ENCODE data around the gene PRODH.
"Not testable (repeated sequence)": the region's sequence is repeated elsewhere in the genome, so short reads cannot be mapped to it uniquely, and the experiment has no call there.

The PRODH gene

DNA sequence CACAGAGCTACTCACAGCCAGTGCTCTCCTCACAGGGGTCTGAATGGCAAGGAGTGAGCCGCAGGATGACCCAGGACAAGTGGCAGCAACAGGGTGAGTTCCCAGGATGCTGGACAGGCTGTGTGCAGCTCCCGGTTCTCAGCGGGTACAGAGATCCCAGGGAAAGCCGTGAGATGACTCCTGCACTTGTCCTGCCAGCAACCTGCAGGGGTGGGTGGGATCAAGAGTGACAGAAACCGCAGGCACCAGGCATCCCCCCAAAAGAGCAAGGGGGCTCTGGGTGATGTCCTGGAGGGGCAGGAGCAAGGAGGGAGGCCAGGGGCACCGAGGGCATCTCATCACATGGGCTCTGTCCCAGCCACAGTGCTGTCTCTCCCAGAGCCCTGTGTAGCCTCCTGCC, 15.9 kb upstream of the PRODH start:
- no peak for DNase-seq

DNA sequence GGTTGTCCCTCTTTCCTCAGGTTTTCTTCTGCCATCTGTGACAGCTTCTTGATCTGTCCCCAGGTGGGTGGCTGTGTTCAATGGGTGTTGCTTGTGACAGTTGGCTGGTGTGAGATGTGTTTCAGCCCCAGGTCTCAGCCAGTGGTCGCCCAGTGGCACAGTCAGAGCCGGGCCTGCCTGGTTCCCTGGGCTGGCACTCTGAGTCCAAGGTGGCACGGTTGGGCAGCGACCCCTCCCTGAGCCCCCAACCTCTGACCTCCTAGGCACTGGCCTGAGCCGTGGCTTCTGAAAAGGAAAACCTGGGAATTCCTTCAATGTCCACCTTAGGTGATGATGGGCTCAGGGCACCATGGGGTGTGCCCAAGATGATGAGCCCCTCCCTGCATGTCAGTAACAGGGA, 14.0 kb upstream of the PRODH start:
- no peak for DNase-seq

GRCh38 chr22:18947905-18948304, 11.8 kb upstream of the PRODH start:
- DNase-seq, result no peak

DNA sequence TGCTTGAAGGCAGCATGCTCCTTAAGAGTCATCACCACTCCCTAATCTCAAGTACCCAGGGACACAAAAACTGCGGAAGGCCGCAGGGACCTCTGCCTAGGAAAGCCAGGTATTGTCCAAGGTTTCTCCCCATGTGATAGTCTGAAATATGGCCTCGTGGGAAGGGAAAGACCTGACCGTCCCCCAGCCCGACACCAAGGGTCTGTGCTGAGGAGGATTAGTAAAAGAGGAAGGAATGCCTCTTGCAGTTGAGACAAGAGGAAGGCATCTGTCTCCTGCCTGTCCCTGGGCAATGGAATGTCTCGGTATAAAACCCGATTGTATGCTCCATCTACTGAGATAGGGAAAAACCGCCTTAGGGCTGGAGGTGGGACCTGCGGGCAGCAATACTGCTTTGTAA, 11.0 kb upstream of the PRODH start:
- DNase-seq, result not testable (repeated sequence)

DNA sequence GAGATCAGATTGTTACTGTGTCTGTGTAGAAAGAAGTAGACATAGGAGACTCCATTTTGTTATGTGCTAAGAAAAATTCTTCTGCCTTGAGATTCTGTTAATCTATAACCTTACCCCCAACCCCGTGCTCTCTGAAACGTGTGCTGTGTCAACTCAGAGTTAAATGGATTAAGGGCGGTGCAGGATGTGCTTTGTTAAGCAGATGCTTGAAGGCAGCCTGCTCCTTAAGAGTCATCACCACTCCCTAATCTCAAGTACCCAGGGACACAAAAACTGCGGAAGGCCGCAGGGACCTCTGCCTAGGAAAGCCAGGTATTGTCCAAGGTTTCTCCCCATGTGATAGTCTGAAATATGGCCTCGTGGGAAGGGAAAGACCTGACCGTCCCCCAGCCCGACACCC, 2.6 kb upstream of the PRODH start:
- DNase-seq, result not testable (repeated sequence)

GRCh38 chr22:18934688-18935087, 1.4 kb downstream of the PRODH start:
- DNase-seq, result not testable (repeated sequence)

GRCh38 chr22:18933914-18934313, 2.2 kb downstream of the PRODH start:
- no peak for DNase-seq

GRCh38 chr22:18931905-18932652, 4.0 kb downstream of the PRODH start:
- no peak for DNase-seq

- DNase-seq, result no peak
Observed at GRCh38 chr22:18929459-18929858, 6.6 kb downstream of the PRODH start.

DNA sequence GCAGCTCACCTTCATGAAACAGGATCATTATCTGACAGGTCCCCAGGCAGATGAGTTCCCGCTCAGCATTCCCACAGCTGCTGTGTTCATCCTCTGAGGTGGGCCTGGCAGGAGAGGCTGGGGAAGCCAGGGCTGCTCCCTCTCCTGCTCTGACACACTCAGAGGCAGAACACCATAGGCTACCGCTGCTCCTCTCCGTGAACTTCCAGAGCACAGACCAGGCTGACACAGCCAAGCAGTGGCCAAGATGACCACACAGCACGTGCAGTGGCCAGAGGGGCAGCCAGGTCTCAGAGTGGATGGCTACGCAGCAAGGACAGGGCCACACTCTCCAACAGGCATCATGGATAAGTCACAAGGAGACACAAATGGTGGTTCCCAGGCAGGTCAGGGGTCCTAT, 8.5 kb downstream of the PRODH start:
- DNase-seq, result no peak

- no peak for DNase-seq
Observed at GRCh38 chr22:18927020-18927419, 9.1 kb downstream of the PRODH start.

DNA sequence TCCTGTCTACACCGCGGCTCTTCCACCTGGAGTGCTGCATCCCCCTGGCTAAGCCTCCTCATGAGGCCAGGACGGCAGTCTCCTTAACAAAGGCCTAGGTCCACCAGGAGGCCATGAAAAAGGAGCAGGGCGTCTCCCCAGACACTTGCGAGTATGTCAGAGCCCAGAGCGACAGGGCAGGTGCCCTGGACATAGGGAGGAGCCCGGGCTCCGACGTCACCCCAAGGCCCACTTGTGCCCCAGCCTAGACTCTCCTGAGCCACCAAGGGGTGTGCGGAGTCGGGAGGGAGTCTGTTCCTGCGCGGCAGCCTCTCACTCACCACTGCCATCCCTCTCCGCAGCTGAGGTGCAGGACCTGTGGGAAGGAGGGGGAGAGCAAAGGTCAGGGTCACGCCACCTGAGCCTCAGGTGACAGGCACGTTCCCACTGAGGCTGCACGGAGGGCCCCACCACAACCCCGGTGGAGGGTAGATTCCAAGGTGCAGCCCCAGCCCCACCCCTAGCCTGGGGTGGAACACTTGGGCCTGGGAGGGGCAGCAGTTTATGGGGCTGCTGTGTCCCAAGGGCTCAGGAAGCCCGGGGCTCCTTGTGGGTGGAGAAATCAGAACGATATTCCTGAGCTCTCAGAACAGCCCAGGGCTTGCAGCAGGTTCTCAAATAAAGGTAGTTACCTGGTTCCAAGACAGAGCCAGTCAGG, 10.6 kb downstream of the PRODH start:
- no peak for DNase-seq

DNA sequence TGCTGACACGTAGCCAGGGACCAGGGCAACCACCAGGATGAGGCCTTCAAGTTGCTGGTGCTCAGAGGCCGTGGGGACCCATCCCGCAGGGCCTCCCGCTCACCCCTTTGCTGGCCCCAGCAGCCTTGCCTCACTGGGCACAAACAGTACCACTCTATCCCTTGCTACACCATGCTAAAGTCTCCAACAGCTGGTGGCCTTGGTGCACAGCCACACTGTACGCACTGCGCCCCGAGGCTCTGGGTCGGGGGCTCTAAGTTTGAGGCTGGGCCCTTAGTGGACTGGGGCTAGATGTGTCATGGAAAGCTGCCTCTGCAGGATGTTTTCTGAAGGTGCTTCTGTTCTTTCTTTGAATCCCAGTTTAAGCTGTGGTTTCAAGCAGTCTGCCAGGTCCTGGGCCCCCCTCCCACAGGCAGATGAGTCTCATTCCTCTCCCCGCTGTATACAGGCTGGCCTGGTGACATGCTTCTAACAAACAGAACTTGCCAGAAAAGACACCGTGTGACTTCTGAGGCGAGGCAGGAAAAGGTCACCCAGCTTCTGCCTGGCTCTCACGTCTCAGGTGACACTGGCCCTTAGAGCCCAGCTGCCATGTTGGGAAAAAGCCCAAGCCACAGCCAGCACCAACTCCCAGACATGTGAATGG, 15.7 kb downstream of the PRODH start:
- not testable (repeated sequence) for DNase-seq

DNA sequence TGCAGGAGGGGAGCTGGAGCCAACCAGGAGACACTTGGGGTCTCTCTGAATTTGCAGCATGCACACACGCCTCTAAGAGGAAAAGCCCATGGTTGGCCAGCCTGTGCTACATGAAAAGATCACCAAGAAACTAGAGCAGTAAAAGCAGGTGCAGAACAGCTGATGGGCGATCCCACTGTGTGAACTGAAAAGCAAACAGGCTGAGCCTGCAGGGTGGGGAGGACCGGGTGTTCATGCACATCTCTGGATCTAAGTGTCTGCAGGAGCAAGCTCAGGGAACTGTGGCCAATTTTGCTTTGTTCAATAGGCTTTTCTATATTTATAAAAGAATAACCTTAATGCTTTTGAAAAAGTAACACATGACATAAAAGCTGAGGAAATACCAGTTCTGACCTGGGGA, 18.3 kb downstream of the PRODH start:
- not testable (repeated sequence) for DNase-seq

DNA sequence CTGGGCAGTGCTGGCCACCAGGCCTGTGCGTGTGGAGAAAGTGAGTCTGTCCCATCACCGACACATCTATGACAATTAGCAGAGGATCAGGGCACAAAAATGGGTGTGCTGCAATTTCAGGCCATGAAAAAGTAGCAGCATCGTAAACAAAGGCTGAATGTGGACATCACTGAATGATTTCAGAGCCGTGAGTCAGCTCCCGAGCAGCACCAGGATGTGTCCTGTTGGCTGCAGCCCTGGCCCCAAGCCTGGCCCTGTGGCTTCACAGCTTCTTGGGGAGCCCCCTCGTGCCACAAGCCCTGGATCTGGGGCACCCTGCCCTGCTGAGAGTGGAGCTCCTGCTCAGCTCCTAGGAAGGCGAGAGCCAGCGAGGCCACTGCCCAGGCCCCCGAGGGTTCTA, 20.5 kb downstream of the PRODH start:
- not testable (repeated sequence) for DNase-seq

DNA sequence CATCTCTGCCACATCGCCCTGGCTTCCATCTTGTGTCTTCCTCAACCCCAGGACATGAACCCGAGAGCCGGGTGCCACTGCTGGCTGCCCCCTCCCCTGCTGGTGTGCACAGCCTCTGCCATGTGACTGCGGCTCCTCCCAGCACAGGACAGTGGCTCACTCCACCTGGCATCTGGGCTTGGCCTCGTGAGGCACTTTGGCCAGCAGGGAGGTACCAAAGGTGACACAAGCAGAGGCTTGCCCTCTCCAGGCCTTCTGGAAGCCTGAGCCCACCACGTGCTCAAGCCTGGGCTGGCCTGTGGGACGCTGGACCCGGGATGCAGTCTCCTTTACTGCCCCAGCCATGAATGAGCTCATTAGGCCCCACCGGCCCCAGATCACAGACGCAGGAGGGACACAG, 21.5 kb downstream of the PRODH start:
- DNase-seq, result not testable (repeated sequence)

GRCh38 chr22:18912264-18912946, 23.7 kb downstream of the PRODH start:
- not testable (repeated sequence) for DNase-seq

- DNase-seq, result not testable (repeated sequence)
Observed at GRCh38 chr22:18911535-18911934, 24.6 kb downstream of the PRODH start.

DNA sequence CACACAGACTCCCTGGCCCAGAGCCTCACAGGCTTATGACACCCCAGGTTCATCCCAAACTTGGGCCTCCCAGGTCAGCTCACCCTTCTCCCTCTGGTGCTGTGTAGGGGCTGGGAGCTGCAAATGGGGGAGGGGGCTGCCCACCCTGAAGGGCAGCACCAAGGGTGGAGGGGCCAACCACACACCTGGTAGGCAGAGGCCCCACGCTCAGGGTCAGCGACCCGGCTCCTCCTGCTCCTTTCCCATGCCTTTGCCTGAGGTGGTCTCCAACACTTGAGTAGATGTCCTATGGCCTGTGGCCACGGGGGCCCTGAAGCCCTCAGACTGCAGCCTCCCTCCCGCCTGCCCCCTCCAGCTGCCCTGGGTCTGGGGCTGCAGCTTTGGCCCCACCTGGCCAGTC, 26.5 kb downstream of the PRODH start:
- no peak for DNase-seq

DNA sequence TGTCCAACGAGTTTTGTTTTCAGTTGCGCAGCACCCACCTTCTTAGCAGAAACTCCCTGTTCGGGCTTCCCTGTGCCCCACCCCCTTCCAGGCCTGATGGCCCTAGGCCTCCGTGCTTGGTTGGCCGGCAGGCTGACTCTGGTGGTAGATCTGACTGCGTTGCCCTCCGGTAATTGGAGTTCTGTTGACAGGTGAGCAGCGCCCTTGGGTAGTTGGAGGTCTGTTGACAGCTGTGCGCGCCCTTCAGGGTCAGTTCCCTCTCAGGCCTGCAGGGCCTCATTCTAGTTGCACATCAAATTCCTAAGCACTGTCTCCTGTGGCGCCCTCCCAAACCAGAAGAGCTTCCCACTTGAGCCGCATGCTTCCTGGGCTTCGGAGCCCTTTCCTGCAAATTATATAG, 29.2 kb downstream of the PRODH start:
- DNase-seq, result no peak

DNA sequence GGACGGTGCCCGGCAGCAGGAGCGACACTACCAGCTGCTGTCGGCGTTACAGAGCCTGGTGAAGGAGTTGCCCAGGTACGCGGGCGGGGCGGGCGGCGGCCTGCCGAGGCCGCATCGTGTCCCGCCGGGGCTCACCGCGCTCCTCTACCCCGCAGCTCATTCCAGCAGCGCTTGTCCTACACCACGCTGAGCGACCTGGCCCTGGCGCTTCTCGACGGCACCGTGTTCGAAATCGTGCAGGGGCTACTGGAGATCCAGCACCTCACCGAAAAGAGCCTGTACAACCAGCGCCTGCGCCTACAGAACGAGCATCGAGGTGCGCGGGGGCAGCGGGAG, 29.7 kb downstream of the PRODH start:
- not testable (repeated sequence) for DNase-seq

DNA sequence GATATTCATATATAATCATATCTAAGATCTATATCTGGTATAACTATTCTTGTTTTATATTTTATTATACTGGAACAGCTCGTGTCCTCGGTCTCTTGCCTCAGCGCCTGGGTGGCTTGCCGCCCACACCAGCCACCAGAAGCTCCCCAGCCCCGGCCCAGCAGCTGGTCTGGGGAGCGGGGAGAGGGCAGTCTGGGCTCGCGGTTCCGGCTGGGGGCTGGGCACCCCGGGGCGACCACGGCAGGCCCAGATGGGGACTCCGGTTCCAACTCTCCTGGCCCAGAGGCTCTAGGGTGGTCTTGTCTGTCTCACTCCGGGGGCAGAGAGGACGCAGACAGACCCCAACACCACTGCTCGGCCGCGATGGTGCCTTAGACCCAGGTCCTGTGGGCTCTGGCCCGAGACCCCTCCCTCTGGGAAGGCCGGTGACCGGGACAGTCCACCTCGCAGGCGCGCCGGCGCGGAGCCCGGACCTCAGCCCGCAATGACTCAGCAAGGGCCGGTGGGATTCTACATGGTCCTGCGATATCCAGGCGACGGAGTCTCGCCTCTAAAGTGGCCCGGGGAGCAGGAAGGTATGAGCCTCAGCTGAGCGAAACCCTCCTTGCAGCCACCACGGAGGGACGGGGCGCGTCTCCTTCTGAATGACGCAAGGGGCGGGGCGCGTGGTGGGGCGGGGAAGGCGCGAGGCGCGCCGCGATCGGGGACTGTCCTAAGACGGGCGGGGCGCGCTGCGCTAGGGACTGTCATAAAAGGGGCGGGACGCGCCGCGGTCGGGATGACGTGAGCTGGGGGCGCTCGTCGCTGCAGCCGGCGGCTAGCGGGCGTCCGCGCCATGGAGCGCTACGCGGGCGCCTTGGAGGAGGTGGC, 30.3 kb downstream of the PRODH start, which contains the start of gene DGCR6:
DGCR6 (plus strand) TSS at position 781 of the 870 bp plus-strand sequence; CDS start at position 836, 55 bp downstream.
- DNase-seq, result no peak

Data from eye (tissue), 1 donor.